GM12891 (cell line): ENCODE measurements around the gene BCL11B.

Source experiments
- DNase-seq: peaks from one replicate; pipeline ENCODE4 v3.0.0; 2011; ENCODE audit warnings: low spot score; ENCODE audit not compliant: insufficient read length
- FAIRE-seq: peaks from 2 replicates; lab custom pipeline; 2011; peaks lifted over from hg19 to GRCh38; lab: Jason Lieb, UNC
- PAX5 ChIP-seq: IDR thresholded peaks from 2 replicates; pipeline ENCODE4 v1.6.1; 2011; ENCODE audit warnings: low read length, moderate library complexity, mild to moderate bottlenecking; ENCODE audit not compliant: insufficient read depth, severe bottlenecking
- POLR2A ChIP-seq: IDR thresholded peaks from 2 replicates; pipeline ENCODE4 v1.6.1; 2011; ENCODE audit warnings: low read depth, low read length, control low read depth
- POLR2AphosphoS5 ChIP-seq: IDR thresholded peaks from 2 replicates; pipeline ENCODE4 v1.6.1; 2011; ENCODE audit warnings: low read depth, low read length, control low read depth
- POU2F2 ChIP-seq: IDR thresholded peaks from 2 replicates; pipeline ENCODE4 v1.6.1; 2011; ENCODE audit warnings: low read depth, mild to moderate bottlenecking, control low read depth, low read length, moderate library complexity
- SPI1 ChIP-seq: IDR thresholded peaks from 2 replicates; pipeline ENCODE4 v1.6.1; 2011; ENCODE audit warnings: low read depth, low read length, control low read depth
- TAF1 ChIP-seq: IDR thresholded peaks from 2 replicates; pipeline ENCODE4 v1.6.1; 2011; ENCODE audit warnings: low read depth, low read length, control low read depth

The BCL11B gene

DNA sequence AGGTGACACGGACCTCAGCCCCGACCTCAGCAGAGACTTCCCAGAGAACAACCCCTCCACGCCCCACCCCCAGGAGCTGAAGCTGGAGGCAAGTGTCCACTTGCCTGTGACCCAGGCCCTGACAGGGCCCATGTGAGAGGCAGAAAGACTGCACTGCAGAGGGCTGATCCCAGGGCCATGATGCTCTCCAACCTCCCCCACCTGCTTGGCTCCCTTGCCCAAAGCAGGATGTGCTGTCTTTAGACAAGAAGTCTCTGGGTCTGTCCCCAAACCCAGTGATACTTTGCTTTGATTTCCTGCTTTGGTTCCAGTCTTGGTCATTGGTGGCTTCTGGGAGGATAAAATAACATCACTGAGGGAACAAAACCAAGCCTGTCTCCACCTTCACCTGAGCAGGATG lies 59.4 kb downstream of the BCL11B start:
- no peak for FAIRE-seq
- no peak for DNase-seq
- no peak for TF ChIP-seq PAX5
- TF ChIP-seq POLR2A, result no peak
- TF ChIP-seq POLR2AphosphoS5, result no peak
- no peak for TF ChIP-seq POU2F2
- TF ChIP-seq SPI1, result no peak
- no peak for TF ChIP-seq TAF1

DNA sequence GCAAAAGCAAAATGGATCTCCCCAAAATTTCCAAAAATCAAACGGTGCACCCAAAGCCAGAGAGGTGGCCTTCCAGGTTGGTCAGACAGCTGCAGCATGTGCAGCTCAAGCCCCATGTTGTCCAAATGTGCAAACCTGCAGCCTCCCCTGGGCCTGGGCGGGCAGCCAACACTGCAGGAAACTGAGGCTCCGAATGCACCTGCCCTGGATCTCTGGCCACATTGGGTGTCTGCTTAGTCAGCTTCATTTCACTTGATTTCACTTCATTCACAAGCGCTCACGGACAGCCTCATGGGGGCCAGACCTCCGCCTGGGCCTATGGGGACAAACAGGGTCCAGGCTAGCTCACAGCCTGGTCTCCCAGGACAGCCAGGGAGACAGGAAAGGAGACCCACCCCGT lies 59.8 kb downstream of the BCL11B start:
- DNase-seq (no peak), FAIRE-seq (no peak)
- TF ChIP-seq SPI1 (no peak), POU2F2 (no peak), TAF1 (no peak), PAX5 (no peak), POLR2AphosphoS5 (no peak), POLR2A (no peak)

DNA sequence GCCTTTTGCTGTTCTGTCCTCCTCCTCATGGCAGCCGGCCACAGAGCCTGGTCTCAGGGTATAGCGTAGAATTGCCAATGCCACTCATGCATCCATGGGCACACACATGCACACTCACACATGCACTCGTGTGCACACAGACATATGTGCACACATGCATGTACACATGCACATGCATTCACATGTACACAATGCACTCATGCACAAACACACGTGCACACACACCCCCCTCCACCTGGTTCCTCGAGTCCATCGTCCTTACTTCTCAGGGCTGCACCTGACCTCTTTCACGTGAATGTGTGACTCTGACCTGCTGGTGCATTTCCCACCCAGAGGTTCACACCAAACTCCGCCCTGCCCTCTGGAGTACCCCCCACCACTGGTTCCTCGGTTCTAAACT lies 60.6 kb downstream of the BCL11B start:
- FAIRE-seq, result no peak

DNA sequence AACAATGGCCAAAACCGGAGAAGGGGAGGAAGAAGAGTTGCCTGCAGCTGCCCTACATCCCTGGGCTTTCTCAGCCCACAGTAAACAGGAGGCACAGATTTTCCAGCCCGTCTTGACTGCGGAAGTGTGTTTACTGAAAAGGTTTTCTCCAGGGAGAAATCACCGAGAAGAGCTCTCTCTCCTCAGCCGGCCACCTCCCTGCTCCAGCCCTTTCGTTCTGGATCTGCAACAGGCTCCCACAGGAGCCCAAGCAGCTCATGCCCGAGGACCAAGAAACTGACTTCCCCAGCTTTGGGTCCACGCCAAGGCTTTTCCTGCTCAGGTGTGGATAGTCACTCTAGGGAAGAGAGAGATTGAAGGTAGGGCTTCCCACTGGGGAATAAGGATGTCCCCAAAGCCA lies 61.7 kb downstream of the BCL11B start:
- FAIRE-seq, result no peak
- no peak for TF ChIP-seq PAX5
- TF ChIP-seq POU2F2, result no peak
- no peak for TF ChIP-seq SPI1
- no peak for DNase-seq

More for the DNA sequence above, 60.6 kb downstream of the BCL11B start:
- no peak for DNase-seq
- no peak for TF ChIP-seq PAX5
- TF ChIP-seq SPI1, result no peak
- no peak for TF ChIP-seq TAF1
- TF ChIP-seq POU2F2, result no peak
- no peak for TF ChIP-seq POLR2A
- TF ChIP-seq POLR2AphosphoS5, result no peak

DNA sequence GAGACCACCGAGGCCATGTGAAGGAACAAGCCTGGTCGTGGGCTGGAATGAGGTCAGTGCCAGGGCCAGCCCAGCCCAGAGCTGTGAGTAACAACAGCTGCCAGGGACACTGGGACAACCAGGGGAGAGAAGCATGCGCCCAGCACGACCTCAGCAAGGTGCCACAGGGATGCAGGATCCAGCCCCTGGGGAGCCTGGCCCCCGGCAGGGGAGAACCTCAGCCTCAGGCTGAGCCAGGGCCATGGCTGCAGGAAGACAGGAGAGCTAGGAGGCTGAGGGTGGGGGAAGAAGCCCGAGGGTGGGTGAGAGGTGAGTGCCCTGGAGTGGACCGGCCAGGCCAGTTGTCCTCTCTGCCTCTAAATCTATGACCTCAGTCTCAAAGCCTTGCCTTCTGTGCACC lies 62.6 kb downstream of the BCL11B start:
- TF ChIP-seq POLR2A (no peak), POLR2AphosphoS5 (no peak), SPI1 (no peak), POU2F2 (no peak), TAF1 (no peak), PAX5 (no peak)
- DNase-seq (no peak), FAIRE-seq (no peak)

DNA sequence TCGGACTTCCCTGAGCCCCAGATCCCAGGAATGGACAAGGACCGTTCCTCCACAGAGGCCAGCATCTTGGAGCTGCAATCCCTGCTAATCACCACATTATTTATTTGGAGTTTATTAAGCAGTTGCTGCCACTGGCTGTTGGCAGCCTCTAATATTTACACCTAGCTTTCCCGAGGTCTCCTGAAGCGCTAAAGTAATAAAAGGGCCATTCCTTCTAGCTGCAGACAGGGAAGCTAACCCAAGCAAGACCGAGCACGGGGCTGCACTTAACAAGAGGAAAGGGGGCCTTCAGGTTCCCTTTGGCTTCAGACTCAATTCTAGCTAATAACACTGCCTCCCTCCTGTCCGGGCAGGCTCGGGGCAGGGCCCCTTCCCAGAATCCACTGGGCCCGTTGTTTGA lies 63.7 kb downstream of the BCL11B start:
- DNase-seq (no peak), FAIRE-seq (no peak)
- TF ChIP-seq PAX5 (no peak), POLR2A (no peak), SPI1 (no peak), POU2F2 (no peak)

DNA sequence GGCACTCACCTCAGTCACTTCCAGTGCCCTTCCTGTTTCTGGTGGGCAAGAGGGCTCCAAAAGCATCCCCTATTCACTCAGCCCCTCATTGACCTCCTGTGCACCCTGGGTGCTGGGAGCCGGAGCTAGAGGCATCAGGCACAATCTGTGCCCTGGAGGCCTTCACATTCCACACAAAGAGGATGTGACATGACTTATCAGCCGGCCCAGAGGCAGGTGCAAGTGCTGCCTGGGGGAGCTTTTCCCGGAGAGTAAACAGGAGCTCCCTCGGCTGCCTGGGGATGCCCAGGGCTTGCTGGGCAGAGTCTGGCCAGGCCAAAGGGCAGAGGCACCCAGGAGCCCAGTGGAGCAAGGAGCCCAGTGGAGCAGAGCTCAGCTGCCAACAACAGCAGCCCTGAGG lies 64.5 kb downstream of the BCL11B start:
- FAIRE-seq (no peak), DNase-seq (no peak)
- TF ChIP-seq TAF1, result no peak
- TF ChIP-seq PAX5, result no peak
- no peak for TF ChIP-seq POLR2A
- no peak for TF ChIP-seq SPI1
- TF ChIP-seq POU2F2, result no peak
- no peak for TF ChIP-seq POLR2AphosphoS5

DNA sequence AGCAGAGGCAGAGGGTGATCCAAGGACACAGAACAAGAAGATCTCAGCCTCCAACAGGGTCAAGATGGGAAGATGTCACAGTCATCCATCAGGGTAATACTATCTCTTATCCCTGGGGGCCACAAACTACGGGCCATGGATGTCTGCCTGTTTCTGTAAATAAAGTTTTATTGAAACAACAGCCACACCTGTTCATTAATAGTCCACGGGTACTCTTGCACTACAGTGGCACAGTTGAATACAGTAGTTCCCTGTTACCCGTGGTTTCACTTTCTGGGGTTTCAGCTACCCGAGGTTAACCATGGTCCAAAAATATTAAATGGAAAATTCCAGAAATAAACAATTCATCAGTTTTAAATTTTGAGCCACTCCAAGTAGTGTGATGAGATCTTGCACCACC lies 65.9 kb downstream of the BCL11B start:
- TF ChIP-seq SPI1, result no peak
- TF ChIP-seq POU2F2, result no peak
- TF ChIP-seq POLR2AphosphoS5, result no peak
- TF ChIP-seq PAX5, result no peak
- no peak for TF ChIP-seq POLR2A
- no peak for TF ChIP-seq TAF1
- FAIRE-seq, result no peak
- DNase-seq, result no peak

DNA sequence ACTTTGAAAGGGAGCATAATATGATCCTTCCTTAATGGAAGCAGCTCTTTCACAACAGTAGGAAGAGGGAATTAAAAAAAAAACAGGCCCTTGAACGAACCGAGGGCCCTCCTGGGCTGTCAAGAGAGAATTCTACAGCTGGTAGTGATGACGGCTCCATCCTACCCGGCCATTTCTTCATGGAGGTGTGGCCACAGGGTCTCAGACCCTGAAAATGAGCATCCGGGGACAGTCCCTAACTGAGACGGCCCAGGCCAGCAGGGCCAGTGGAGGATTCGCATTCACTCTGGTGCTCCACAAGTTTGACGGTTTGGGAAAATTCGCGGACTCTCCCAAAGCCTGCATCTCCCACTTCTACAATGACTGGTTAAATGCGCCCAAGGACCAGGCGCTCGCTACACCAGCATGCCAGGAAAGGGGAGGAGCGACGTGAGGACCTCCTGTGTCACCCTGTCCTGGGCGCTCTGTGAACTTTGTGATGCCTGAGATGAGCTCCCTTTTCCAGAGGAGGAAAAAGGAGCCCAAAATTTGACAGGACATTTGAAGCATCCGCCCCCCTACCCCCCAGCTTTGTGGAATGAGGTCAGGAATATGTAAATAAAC lies 66.8 kb downstream of the BCL11B start:
- FAIRE-seq (no peak), DNase-seq (no peak)
- TF ChIP-seq TAF1 (no peak), POU2F2 (no peak), POLR2AphosphoS5 (no peak), SPI1 (no peak), PAX5 (no peak), POLR2A (no peak)

DNA sequence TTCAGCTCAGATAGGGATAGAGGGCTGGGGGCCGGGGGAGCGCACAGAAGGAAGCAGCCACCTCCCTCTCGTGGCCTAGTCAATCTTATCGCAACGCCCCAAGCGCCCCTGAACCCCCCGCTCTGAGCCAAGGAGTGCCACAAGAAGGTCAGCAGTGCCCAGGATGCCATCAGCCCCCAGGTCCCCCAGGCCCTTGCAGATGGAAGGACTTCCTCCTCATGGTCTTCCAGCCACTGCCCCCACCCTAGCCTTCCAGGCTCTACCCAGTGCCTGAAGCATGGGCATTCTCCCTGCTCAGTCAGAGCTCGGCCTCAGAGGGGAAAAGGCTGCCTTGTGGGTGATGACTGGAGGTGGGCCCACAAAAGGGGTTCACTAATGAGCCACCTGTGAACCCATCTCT lies 68.2 kb downstream of the BCL11B start:
- FAIRE-seq, result no peak
- TF ChIP-seq POLR2AphosphoS5 (no peak), PAX5 (no peak)
- DNase-seq, result no peak
